IMR-90 (cell line): Measurements from ENCODE around the gene ZNF581. TPM values are rescaled to one million over a fixed set of nuclear protein-coding genes. Genes with fewer than 3 reads are reported as not detected.

Source experiments
- ATAC-seq: fragments of 200-7000 bp; cut with Tn5 transposase; 2 replicates; pipeline ENCODE4 v1.9.1; 2020; ENCODE audit warnings: low read depth, mild to moderate bottlenecking, moderate library complexity
- BruUV-seq: library from RNA; stranded (reverse); fragments of 400-500 nt; replicated peaks from 2 replicates; lab custom pipeline; 2021; lab: Mats Ljungman, UMichigan
- CTCF ChIA-PET: fragments of 300-600 bp; formaldehyde crosslinking; extraction: SDS; loops from one replicate; lab custom pipeline; 2021; ENCODE audit warnings: antibody characterized with exemption; lab: Yijun Ruan, JAX
- POLR2A ChIA-PET: fragments of 300-600 bp; sonication (Branson Sonifier 250); formaldehyde crosslinking; loops from one replicate; lab custom pipeline; 2022; ENCODE audit warnings: antibody characterized with exemption; ENCODE audit not compliant: unreplicated experiment; lab: Charles Lee
- DNase-seq: peaks from one replicate; pipeline ENCODE4 v3.0.0; 2013
- H2AFZ ChIP-seq: replicated peaks from 2 replicates; pipeline ENCODE3; 2013; ENCODE audit warnings: low read length, mild to moderate bottlenecking; ENCODE audit not compliant: poor library complexity
- H2AK5ac ChIP-seq: 2 replicates; pipeline ENCODE4 v1.6.1; 2013; ENCODE audit warnings: low read depth, low read length, inconsistent platforms
- H2AK9ac ChIP-seq: replicated peaks from 2 replicates; pipeline ENCODE3; 2013; ENCODE audit warnings: mild to moderate bottlenecking, low read depth, low read length, moderate library complexity; ENCODE audit not compliant: poor library complexity
- H2BK120ac ChIP-seq: 2 replicates; pipeline ENCODE4 v1.6.1; 2013; ENCODE audit warnings: low read depth, low read length, inconsistent platforms
- H2BK15ac ChIP-seq: 3 replicates; pipeline ENCODE4 v1.6.1; 2013; ENCODE audit warnings: low read depth, low read length, inconsistent platforms
- H2BK20ac ChIP-seq: 2 replicates; pipeline ENCODE4 v1.6.1; 2013; ENCODE audit warnings: low read depth, mild to moderate bottlenecking, inconsistent platforms, low read length, moderate library complexity
- H2BK5ac ChIP-seq: 2 replicates; pipeline ENCODE4 v1.6.1; 2013; ENCODE audit warnings: mild to moderate bottlenecking, low read depth, low read length, inconsistent platforms; ENCODE audit not compliant: poor library complexity, severe bottlenecking
- H3K14ac ChIP-seq: replicated peaks from 2 replicates; pipeline ENCODE4 v1.6.1; 2013; ENCODE audit warnings: low read depth, low read length, inconsistent platforms
- H3K18ac ChIP-seq: 2 replicates; pipeline ENCODE4 v1.6.1; 2013; ENCODE audit warnings: low read depth, low read length, control low read depth
- H3K23ac ChIP-seq: 2 replicates; pipeline ENCODE4 v1.6.1; 2013; ENCODE audit warnings: low read depth, low read length, inconsistent platforms
- H3K27ac ChIP-seq: 2 replicates; pipeline ENCODE4 v1.5.1; 2013; ENCODE audit warnings: mild to moderate bottlenecking, control low read depth, low read length; ENCODE audit not compliant: insufficient read depth
- H3K27me3 ChIP-seq: 2 replicates; pipeline ENCODE4 v1.6.1; 2013; ENCODE audit warnings: low read length; ENCODE audit not compliant: control insufficient read depth, insufficient read depth
- H3K36me3 ChIP-seq: 2 replicates; pipeline ENCODE4 v1.6.1; 2013; ENCODE audit warnings: low read length, mixed read lengths; ENCODE audit not compliant: control insufficient read depth, insufficient read depth
- H3K4ac ChIP-seq: 2 replicates; pipeline ENCODE4 v1.6.1; 2013; ENCODE audit warnings: low read depth, low read length, inconsistent platforms
- H3K4me1 ChIP-seq: 2 replicates; pipeline ENCODE4 v1.6.1; 2013; ENCODE audit warnings: low read length, mixed read lengths; ENCODE audit not compliant: control insufficient read depth, insufficient read depth
- H3K4me2 ChIP-seq: 2 replicates; pipeline ENCODE4 v1.6.1; 2013; ENCODE audit warnings: low read depth, mild to moderate bottlenecking, control low read depth, low read length, moderate library complexity
- H3K4me3 ChIP-seq: 2 replicates; pipeline ENCODE4 v1.5.1; 2013; ENCODE audit warnings: low read depth, mild to moderate bottlenecking, control low read depth, low read length, moderate library complexity; ENCODE audit not compliant: insufficient read depth
- H3K56ac ChIP-seq: 2 replicates; pipeline ENCODE4 v1.6.1; 2013; ENCODE audit warnings: low read length, inconsistent platforms; ENCODE audit not compliant: insufficient read depth; ENCODE audit errors: extremely low read depth
- H3K79me1 ChIP-seq, 2 experiments: 2 replicates each; pipeline ENCODE4 v1.6.1; 2013; ENCODE audit warnings: low read length in 2 of 2, inconsistent platforms in 1 of 2, low read depth in 1 of 2
- H3K9ac ChIP-seq: 2 replicates; pipeline ENCODE4 v1.6.1; 2013; ENCODE audit warnings: low read depth, low read length, control low read depth
- H3K9me1 ChIP-seq: 2 replicates; pipeline ENCODE4 v1.6.1; 2013; ENCODE audit warnings: low read length, inconsistent platforms; ENCODE audit not compliant: insufficient read depth
- H3K9me3 ChIP-seq: 2 replicates; pipeline ENCODE4 v1.6.1; 2013; ENCODE audit warnings: low read length; ENCODE audit not compliant: control insufficient read depth, insufficient read depth
- H4K20me1 ChIP-seq: 2 replicates; pipeline ENCODE4 v1.6.1; 2013; ENCODE audit warnings: low read length, inconsistent platforms; ENCODE audit not compliant: insufficient read depth
- H4K5ac ChIP-seq: 2 replicates; pipeline ENCODE4 v1.6.1; 2013; ENCODE audit warnings: mild to moderate bottlenecking, low read depth, low read length, control low read depth
- H4K8ac ChIP-seq, 2 experiments: 2 replicates each; pipeline ENCODE4 v1.6.1; 2013; ENCODE audit warnings: low read depth in 2 of 2, low read length in 2 of 2, control low read depth in 1 of 2, inconsistent platforms in 1 of 2
- H4K91ac ChIP-seq: 2 replicates; pipeline ENCODE4 v1.6.1; 2013; ENCODE audit warnings: low read depth, low read length, inconsistent platforms; ENCODE audit not compliant: insufficient read depth
- BHLHE40 ChIP-seq: fragments of 150-350 bp; IDR thresholded peaks from 2 replicates; pipeline ENCODE4 v1.6.1; 2016; ENCODE audit warnings: mild to moderate bottlenecking, low read depth, low read length
- CEBPB ChIP-seq: IDR thresholded peaks from 2 replicates; pipeline ENCODE4 v1.6.1; 2012; ENCODE audit warnings: low read depth, low read length, improper control_type of control experiment
- CHD1 ChIP-seq: IDR thresholded peaks from 2 replicates; pipeline ENCODE4 v1.6.1; 2012; ENCODE audit warnings: low read depth, low read length, improper control_type of control experiment
- ELK1 ChIP-seq: fragments of 150-350 bp; IDR thresholded peaks from 2 replicates; pipeline ENCODE4 v1.6.1; 2016; ENCODE audit warnings: low read depth, mild to moderate bottlenecking, low read length, moderate library complexity, borderline replicate concordance
- FOS ChIP-seq: fragments of 150-350 bp; IDR thresholded peaks from 2 replicates; pipeline ENCODE4 v1.6.1; 2016; ENCODE audit warnings: low read depth, low read length
- MAFK ChIP-seq: IDR thresholded peaks from 2 replicates; pipeline ENCODE4 v1.6.1; 2012; ENCODE audit warnings: low read depth, low read length, improper control_type of control experiment
- MAZ ChIP-seq: IDR thresholded peaks from 2 replicates; pipeline ENCODE4 v1.6.1; 2012; ENCODE audit warnings: low read depth, mild to moderate bottlenecking, low read length, improper control_type of control experiment, moderate library complexity, borderline replicate concordance
- MXI1 ChIP-seq: IDR thresholded peaks from 2 replicates; pipeline ENCODE4 v1.6.1; 2012; ENCODE audit warnings: low read depth, mild to moderate bottlenecking, low read length, moderate library complexity, borderline replicate concordance
- NFE2L2 ChIP-seq: fragments of 150-350 bp; IDR thresholded peaks from 2 replicates; pipeline ENCODE4 v1.6.1; 2016; ENCODE audit warnings: low read depth, mild to moderate bottlenecking, low read length
- POLR2A ChIP-seq: IDR thresholded peaks from 2 replicates; pipeline ENCODE4 v1.6.1; 2012; ENCODE audit warnings: mild to moderate bottlenecking, low read depth, low read length
- RAD21 ChIP-seq: IDR thresholded peaks from 2 replicates; pipeline ENCODE4 v1.6.1; 2012; ENCODE audit warnings: low read length, improper control_type of control experiment
- RFX5 ChIP-seq: IDR thresholded peaks from 2 replicates; pipeline ENCODE4 v1.8.0; 2012; ENCODE audit warnings: low read depth, mild to moderate bottlenecking, low read length, moderate library complexity
- SMC3 ChIP-seq: fragments of 150-350 bp; IDR thresholded peaks from 2 replicates; pipeline ENCODE4 v1.6.1; 2016; ENCODE audit warnings: low read depth, mild to moderate bottlenecking, antibody characterized with exemption, low read length, moderate library complexity
- WGBS, 2 experiments: methylation state at CpG; one replicate each; pipeline versions ENCODE4 v1.1.5 to v1.1.7; 2013; ENCODE audit warnings: missing lambda C conversion rate in 2 of 2; ENCODE audit not compliant: insufficient read length in 1 of 2; ENCODE audit errors: extremely low coverage in 2 of 2; 5-methylcytosine and 5-hydroxymethylcytosine counted together
- dilution Hi-C: fragments of 300-500 bp; cut with HindIII; formaldehyde crosslinking; loops from one replicate; pipeline ENCODE4 v1.14.3; 2018; ENCODE audit warnings: low sequenced_read_pairs; ENCODE audit not compliant: unreplicated experiment
- in situ Hi-C: fragments of 300-500 bp; cut with MboI; formaldehyde crosslinking; loops from 3 replicates; pipeline ENCODE4 v1.14.3; 2019; ENCODE audit warnings: low sequenced_read_pairs, inconsistent platforms, mixed read lengths
- intact Hi-C: fragments of 100-400 bp; cut with micrococcal nuclease; formaldehyde crosslinking; loops from 2 replicates; pipeline ENCODE4 v1.10.0; 2022
- polyA plus RNA-seq, 3 experiments: library from polyadenylated mRNA; depleted of rRNA; stranded (reverse); fragments of >200 nt; gene quantifications; 2 replicates each; pipeline ENCODE4 v1.2.3, GENCODE V29; 2012; ENCODE audit warnings: low replicate concordance in 1 of 3
- total RNA-seq: library from RNA; depleted of rRNA; stranded (reverse); fragments of >200 nt; gene quantifications from 2 replicates; pipeline ENCODE4 v1.2.3, GENCODE V29; 2012

The ZNF581 gene
- total and polyA plus RNA-seq, 2 of the 4 experiments (the other 2 are of a cell fraction) = 9.7 to 21.9 TPM

- dilution Hi-C loops = no loop called here
- CTCF ChIA-PET = no interaction called here
- no peak for DNase-seq
These were observed 29.3 kb upstream of the ZNF581 start for GRCh38 chr19:55613930-55614710.

More at GRCh38 chr19:55613930-55614710, 29.3 kb upstream of the ZNF581 start:
- H4K8ac ChIP-seq = no peak overlapping the region
- no peak overlapping the region for H3K4ac ChIP-seq
- H2BK15ac ChIP-seq = no peak overlapping the region
- H3K36me3 ChIP-seq = peaks cover 44% of the 10 kb centered on the region
- H2AFZ ChIP-seq = no peak overlapping the region
- no peak overlapping the region for H4K91ac ChIP-seq
- H3K27ac ChIP-seq = no peak overlapping the region
- no peak overlapping the region for H3K56ac ChIP-seq
- no peak overlapping the region for H3K18ac ChIP-seq
- H3K27me3 ChIP-seq = no peaks in the 10 kb centered on the region
- 98 to 100% methylated on average over 4 to 41 of the region's 75 CpGs for WGBS, 2 experiments
- H3K79me1 ChIP-seq = peaks cover 35 to 55% of the 10 kb centered on the region in 2 experiments
- no TSS peak for BruUV-seq
- no peak overlapping the region for H4K5ac ChIP-seq
- no peak overlapping the region for H2AK5ac ChIP-seq
- H3K4me1 ChIP-seq = peaks cover 5% of the 10 kb centered on the region
- H3K9me1 ChIP-seq = peaks cover 13% of the 10 kb centered on the region
- no peak for ATAC-seq
- H3K4me2 ChIP-seq = no peak overlapping the region
- TF ChIP-seq CHD1 (no peak), BHLHE40 (no peak), RFX5 (no peak), MAZ (no peak), RAD21 (no peak), MAFK (no peak), MXI1 (no peak), FOS (no peak), CEBPB (no peak), POLR2A (no peak), SMC3 (no peak), ELK1 (no peak), NFE2L2 (no peak)
- H4K20me1 ChIP-seq = peaks cover 30% of the 10 kb centered on the region
- POLR2A ChIA-PET = no interaction called here
- no peak overlapping the region for H3K4me3 ChIP-seq
- in situ Hi-C loops (no loop called here), intact Hi-C loops (no loop called here)
- H3K9ac ChIP-seq = no peak overlapping the region
- H2BK20ac ChIP-seq = no peak overlapping the region
- H2BK5ac ChIP-seq = no peak overlapping the region
- H3K14ac ChIP-seq = no peak overlapping the region
- H2BK120ac ChIP-seq = no peak overlapping the region
- peaks cover 5% of the 10 kb centered on the region; the same call in 1 of the 2 replicates for H3K9me3 ChIP-seq
- no peak overlapping the region for H2AK9ac ChIP-seq
- no peak overlapping the region for H3K23ac ChIP-seq
